H1 (cell line): Measurements from ENCODE around the gene ABCD1. TPM values are rescaled to one million over a fixed set of nuclear protein-coding genes. Genes with fewer than 3 reads are reported as not detected.

Experiments used
- CTCF ChIA-PET: fragments of 300-600 bp; sonication (Branson Sonifier 250); formaldehyde crosslinking; loops from one replicate; lab custom pipeline; 2021; ENCODE audit not compliant: partially characterized antibody; lab: Charles Lee
- POLR2A ChIA-PET: fragments of 300-600 bp; sonication (Branson Sonifier 250); formaldehyde crosslinking; loops from one replicate; lab custom pipeline; 2021; ENCODE audit warnings: inconsistent platforms; ENCODE audit not compliant: partially characterized antibody; lab: Charles Lee
- DNase-seq, 2 experiments: peaks; one replicate each; pipeline versions ENCODE4 v3.0.0 to v3.0.0-alpha.2; 2010 to 2022; ENCODE audit warnings: low spot score in 2 of 2, low read depth in 1 of 2, mixed read lengths in 1 of 2
- FAIRE-seq: peaks from 2 replicates; lab custom pipeline; 2011; peaks lifted over from hg19 to GRCh38; lab: Jason Lieb, UNC
- H2AFZ ChIP-seq: 2 replicates; pipeline ENCODE4 v1.8.1; 2012; ENCODE audit warnings: low read length, inconsistent platforms
- H2AK5ac ChIP-seq: 2 replicates; pipeline ENCODE4 v1.6.1; 2013; ENCODE audit warnings: low read depth, low read length
- H2BK120ac ChIP-seq: replicated peaks from 2 replicates; pipeline ENCODE3; 2013; ENCODE audit warnings: low read depth, low read length, inconsistent platforms
- H2BK12ac ChIP-seq: 2 replicates; pipeline ENCODE4 v1.6.1; 2013; ENCODE audit warnings: low read depth, low read length
- H2BK15ac ChIP-seq: 2 replicates; pipeline ENCODE4 v1.6.1; 2013; ENCODE audit warnings: low read length
- H2BK20ac ChIP-seq: 2 replicates; pipeline ENCODE4 v1.6.1; 2013; ENCODE audit warnings: low read length
- H2BK5ac ChIP-seq: 2 replicates; pipeline ENCODE4 v1.6.1; 2013; ENCODE audit warnings: low read depth, low read length
- H3K14ac ChIP-seq: 2 replicates; pipeline ENCODE4 v1.6.1; 2013; ENCODE audit warnings: inconsistent platforms; ENCODE audit not compliant: insufficient read length
- H3K18ac ChIP-seq: 2 replicates; pipeline ENCODE4 v1.6.1; 2013; ENCODE audit warnings: low read length; ENCODE audit errors: extremely low read depth
- H3K23ac ChIP-seq: 2 replicates; pipeline ENCODE4 v1.6.1; 2013; ENCODE audit warnings: inconsistent platforms; ENCODE audit not compliant: insufficient read length
- H3K23me2 ChIP-seq: 2 replicates; pipeline ENCODE4 v1.6.1; 2013; ENCODE audit warnings: low read depth, low read length
- H3K27ac ChIP-seq: 2 replicates; pipeline ENCODE4 v1.6.1; 2011; ENCODE audit warnings: low read depth, low read length, inconsistent platforms
- H3K27me3 ChIP-seq, 4 experiments: replicated peaks in 1 of 4; 1 replicate in 1 of 4; 2 replicates in 3 of 4; pipeline versions ENCODE4 v1.6.1 to v1.8.1; 2011 to 2013; ENCODE audit warnings: low read length in 3 of 4, mild to moderate bottlenecking in 3 of 4, inconsistent platforms in 2 of 4, mixed read lengths in 2 of 4, moderate library complexity in 1 of 4; ENCODE audit not compliant: control insufficient read depth in 3 of 4, insufficient read depth in 3 of 4; ENCODE audit errors: extremely low read depth in 1 of 4
- H3K36me3 ChIP-seq, 4 experiments: 2 replicates each; pipeline versions ENCODE4 v1.6.1 to v1.8.1; 2011 to 2013; ENCODE audit warnings: mild to moderate bottlenecking in 4 of 4, low read length in 3 of 4, moderate library complexity in 2 of 4, control low read depth in 1 of 4, inconsistent platforms in 1 of 4; ENCODE audit not compliant: insufficient read depth in 4 of 4, control insufficient read depth in 2 of 4
- H3K4ac ChIP-seq: replicated peaks from 2 replicates; pipeline ENCODE3; 2013; ENCODE audit warnings: low read length, low read depth, mixed read lengths, inconsistent platforms; ENCODE audit not compliant: insufficient read length
- H3K4me1 ChIP-seq, 4 experiments: replicated peaks in 1 of 4; 1 replicate in 1 of 4; 2 replicates in 3 of 4; pipeline versions ENCODE4 v1.6.1 to v1.8.1; 2011 to 2013; ENCODE audit warnings: low read length in 3 of 4, inconsistent platforms in 2 of 4, mixed read lengths in 1 of 4; ENCODE audit not compliant: insufficient read depth in 4 of 4, control insufficient read depth in 3 of 4
- H3K4me2 ChIP-seq, 2 experiments: 2 replicates each; pipeline versions ENCODE4 v1.6.1 to v1.8.1; 2011 to 2013; ENCODE audit warnings: low read depth in 2 of 2, low read length in 2 of 2, control low read depth in 1 of 2, inconsistent platforms in 1 of 2, mild to moderate bottlenecking in 1 of 2; ENCODE audit not compliant: insufficient read depth in 1 of 2
- H3K4me3 ChIP-seq, 4 experiments: fragments of 200-600, 300-600 bp in 1 of 4; sonication (generic), shearing (Covaris generic), sonication (Bioruptor Twin) in 1 of 4; 2 replicates each; pipeline versions ENCODE4 v1.5.1 to v1.8.1; 2011 to 2016; ENCODE audit warnings: low read length in 4 of 4, low read depth in 3 of 4, control low read depth in 2 of 4, inconsistent platforms in 2 of 4, mild to moderate bottlenecking in 2 of 4, mixed read lengths in 1 of 4, moderate library complexity in 1 of 4; ENCODE audit not compliant: insufficient read depth in 2 of 4; ENCODE audit errors: extremely low read depth in 1 of 4
- H3K56ac ChIP-seq: replicated peaks from 2 replicates; pipeline ENCODE3; 2013; ENCODE audit warnings: low read depth, mild to moderate bottlenecking, mixed read lengths, low read length, inconsistent platforms; ENCODE audit not compliant: insufficient read length
- H3K79me1 ChIP-seq: 2 replicates; pipeline ENCODE4 v1.6.1; 2013; ENCODE audit warnings: low read depth, low read length, control low read depth
- H3K79me2 ChIP-seq, 2 experiments: 2 replicates each; pipeline versions ENCODE4 v1.6.1 to v1.8.1; 2012 to 2013; ENCODE audit warnings: low read length in 2 of 2, mild to moderate bottlenecking in 2 of 2, inconsistent platforms in 1 of 2; ENCODE audit not compliant: insufficient read depth in 2 of 2, control insufficient read depth in 1 of 2
- H3K9ac ChIP-seq, 4 experiments: replicated peaks in 1 of 4; 1 replicate in 1 of 4; 2 replicates in 3 of 4; pipeline versions ENCODE4 v1.6.1 to v1.8.1; 2011 to 2013; ENCODE audit warnings: low read depth in 3 of 4, low read length in 3 of 4, control low read depth in 2 of 4, mild to moderate bottlenecking in 2 of 4, moderate library complexity in 2 of 4, inconsistent platforms in 1 of 4; ENCODE audit errors: extremely low read depth in 1 of 4
- H3K9me3 ChIP-seq, 2 experiments: 2 replicates each; pipeline versions ENCODE4 v1.6.1 to v1.8.1; 2012 to 2013; ENCODE audit warnings: mild to moderate bottlenecking in 2 of 2, moderate library complexity in 2 of 2, control low read depth in 1 of 2, inconsistent platforms in 1 of 2, low read depth in 1 of 2, low read length in 1 of 2, mixed read lengths in 1 of 2; ENCODE audit not compliant: insufficient read depth in 2 of 2
- H4K20me1 ChIP-seq, 2 experiments: replicated peaks in 1 of 2; 2 replicates each; pipeline versions ENCODE3 to v1.8.1; 2011 to 2013; ENCODE audit warnings: inconsistent platforms in 2 of 2, low read length in 2 of 2, mild to moderate bottlenecking in 1 of 2; ENCODE audit not compliant: insufficient read depth in 2 of 2, control insufficient read depth in 1 of 2
- H4K5ac ChIP-seq: 2 replicates; pipeline ENCODE4 v1.6.1; 2013; ENCODE audit warnings: low read length, low read depth, mixed read lengths, inconsistent platforms; ENCODE audit not compliant: insufficient read length
- H4K8ac ChIP-seq: 2 replicates; pipeline ENCODE4 v1.8.0; 2013; ENCODE audit warnings: mild to moderate bottlenecking, moderate library complexity, low read length, inconsistent platforms; ENCODE audit not compliant: insufficient read depth; ENCODE audit errors: extremely low read depth
- H4K91ac ChIP-seq: replicated peaks from 2 replicates; pipeline ENCODE3; 2013; ENCODE audit warnings: low read length, mixed read lengths, inconsistent platforms; ENCODE audit not compliant: insufficient read length
- RFX5 ChIP-seq: IDR thresholded peaks from 2 replicates; pipeline ENCODE4 v1.6.1; 2011; ENCODE audit warnings: low read depth, low read length, improper control_type of control experiment, borderline replicate concordance
- SIX5 ChIP-seq: IDR thresholded peaks from 2 replicates; pipeline ENCODE4 v1.6.1; 2011; ENCODE audit warnings: mild to moderate bottlenecking, low read depth, low read length
- WGBS, 2 experiments: shearing (Covaris generic) in 1 of 2; methylation state at CpG; one replicate each; pipeline versions ENCODE4 v1.1.6 to v1.1.7; 2013 to 2015; ENCODE audit warnings: low lambda C conversion rate in 2 of 2, mixed read lengths in 2 of 2, inconsistent platforms in 1 of 2, low coverage in 1 of 2, missing lambda C conversion rate in 1 of 2; ENCODE audit not compliant: insufficient replicate concordance in 2 of 2, insufficient coverage in 1 of 2, insufficient read length in 1 of 2; ENCODE audit errors: extremely low coverage in 1 of 2, missing lambda C conversion rate in 1 of 2; 5-methylcytosine and 5-hydroxymethylcytosine counted together
- polyA plus RNA-seq, 7 experiments: library from polyadenylated mRNA; depleted of rRNA in 3 of 7; stranded (reverse) in 5 of 7; unstranded in 2 of 7; fragments of >200 nt in 5 of 7; fragments of 200-250 nt in 2 of 7; gene quantifications; 1 replicate in 5 of 7; 2 replicates in 1 of 7; 4 replicates in 1 of 7; pipeline versions ENCODE4 v1.2.1 to v1.2.3, GENCODE V29; 2011 to 2013; ENCODE audit warnings: missing spikeins in 2 of 7, mixed read lengths in 2 of 7
- total RNA-seq: library from RNA; stranded (reverse); fragmentation: NEBNext Ultra II Directional; extraction: Animal tissue kit (Norgen Biotek cat#: 25700); gene quantifications from 2 replicates; pipeline ENCODE4 v1.2.1, GENCODE V29; 2021

Gene ABCD1
- total and polyA plus RNA-seq, 2 of the 8 experiments (the other 6 are each of a cell fraction or from before 2014, with no cell fraction given), result 3.1 to 6.6 TPM

- no peaks in the 10 kb centered on the region for H3K79me1 ChIP-seq
- H3K23ac ChIP-seq, result no peak overlapping the region
- no peaks in the 10 kb centered on the region for H3K23me2 ChIP-seq
- peak overlapping the region; percentile 54 for H4K91ac ChIP-seq
- no peaks in the 10 kb centered on the region for H4K20me1 ChIP-seq
- DNase-seq (no peak), FAIRE-seq (no peak)
- no peak overlapping the region for H4K8ac ChIP-seq
- no peak overlapping the region for H2BK20ac ChIP-seq
- no peak overlapping the region for H2BK5ac ChIP-seq
- H2AFZ ChIP-seq, result no peak overlapping the region
- no peak overlapping the region for H3K18ac ChIP-seq
- no peaks in the 10 kb centered on the region for H3K36me3 ChIP-seq
- H3K56ac ChIP-seq, result no peak overlapping the region
- no peaks in the 10 kb centered on the region for H3K9me3 ChIP-seq
- H2BK15ac ChIP-seq, result no peak overlapping the region
- H2AK5ac ChIP-seq, result no peak overlapping the region
- H4K5ac ChIP-seq, result no peak overlapping the region
- H3K27ac ChIP-seq, result no peak overlapping the region
- ChIA-PET CTCF (interaction anchor here (1.0 to 2.3 kb wide), 8 partner anchors 13 to 183 kb away, joined by 3 to 7 read pairs (median 4); no protein-coding TSS in a partner anchor), POLR2A (interaction anchor here (0.7 to 3.0 kb wide), 6 partner anchors 10 to 161 kb away, joined by 3 to 13 read pairs (median 3); partner anchors contain the start of gene ARHGAP4)
- H2BK12ac ChIP-seq, result no peak overlapping the region
- H3K79me2 ChIP-seq, result no peaks in the 10 kb centered on the region
- H3K4me1 ChIP-seq, result peaks cover 0 to 8% (median 4%) of the 10 kb centered on the region in 4 experiments; a peak in 5 of 7 replicates
- no peak overlapping the region for H3K4me3 ChIP-seq
- no peak overlapping the region for H3K4ac ChIP-seq
- H3K14ac ChIP-seq, result no peak overlapping the region
- no peaks in the 10 kb centered on the region for H3K27me3 ChIP-seq
- WGBS, 2 experiments, result 93% methylated on average over 9 of the region's 27 CpGs; no CpG with 5 or more reads in 1 of the 2 experiments
- H3K9ac ChIP-seq, result no peak overlapping the region
- H2BK120ac ChIP-seq, result no peak overlapping the region
- H3K4me2 ChIP-seq, result no peak overlapping the region
- TF ChIP-seq RFX5, result no peak
- no peak for TF ChIP-seq SIX5
Observed at GRCh38 chrX:153765138-153766079, 40.8 kb downstream of the ABCD1 start.
